Nephron progenitor cell (in vitro differentiated cells): ENCODE data around the gene NLRC5.

Experiments
- DNase-seq: peaks from one replicate; pipeline ENCODE4 v3.0.0; 2021
- H3K27ac Mint-ChIP-seq: 2 replicates; pipeline ENCODE4 v1.8.0; 2021; ENCODE audit warnings: mild to moderate bottlenecking, moderate library complexity, mixed read lengths
- H3K27me3 Mint-ChIP-seq: 2 replicates; pipeline ENCODE4 v1.8.0; 2021; ENCODE audit warnings: mild to moderate bottlenecking, low read depth, mixed read lengths; ENCODE audit not compliant: poor library complexity
- H3K36me3 Mint-ChIP-seq: 2 replicates; pipeline ENCODE4 v1.8.0; 2021; ENCODE audit warnings: low read depth, mixed read lengths
- H3K4me1 Mint-ChIP-seq: 2 replicates; pipeline ENCODE4 v1.8.0; 2021; ENCODE audit warnings: mixed read lengths
- H3K4me3 Mint-ChIP-seq: 2 replicates; pipeline ENCODE4 v1.8.0; 2021; ENCODE audit warnings: mild to moderate bottlenecking, moderate library complexity, mixed read lengths
- H3K9me3 Mint-ChIP-seq: 2 replicates; pipeline ENCODE4 v1.8.0; 2021; ENCODE audit warnings: mild to moderate bottlenecking, moderate library complexity, mixed read lengths
- TF ChIP-seq, protein P1 (sequence below): fragments of 200-600 bp; sonication (generic); IDR thresholded peaks from 2 replicates; pipeline ENCODE4 v1.5.0; 2021; ENCODE audit warnings: antibody characterized with exemption

The NLRC5 gene

GRCh38 chr16:56988948-56989945 is at the start of gene NLRC5:
TSS of gene NLRC5 (plus strand) at chr16:56989557. CDS start at chr16:57020713, 31,156 bp downstream.
- DNase-seq: peak; percentile 69
- TF ChIP-seq, protein P1, sequence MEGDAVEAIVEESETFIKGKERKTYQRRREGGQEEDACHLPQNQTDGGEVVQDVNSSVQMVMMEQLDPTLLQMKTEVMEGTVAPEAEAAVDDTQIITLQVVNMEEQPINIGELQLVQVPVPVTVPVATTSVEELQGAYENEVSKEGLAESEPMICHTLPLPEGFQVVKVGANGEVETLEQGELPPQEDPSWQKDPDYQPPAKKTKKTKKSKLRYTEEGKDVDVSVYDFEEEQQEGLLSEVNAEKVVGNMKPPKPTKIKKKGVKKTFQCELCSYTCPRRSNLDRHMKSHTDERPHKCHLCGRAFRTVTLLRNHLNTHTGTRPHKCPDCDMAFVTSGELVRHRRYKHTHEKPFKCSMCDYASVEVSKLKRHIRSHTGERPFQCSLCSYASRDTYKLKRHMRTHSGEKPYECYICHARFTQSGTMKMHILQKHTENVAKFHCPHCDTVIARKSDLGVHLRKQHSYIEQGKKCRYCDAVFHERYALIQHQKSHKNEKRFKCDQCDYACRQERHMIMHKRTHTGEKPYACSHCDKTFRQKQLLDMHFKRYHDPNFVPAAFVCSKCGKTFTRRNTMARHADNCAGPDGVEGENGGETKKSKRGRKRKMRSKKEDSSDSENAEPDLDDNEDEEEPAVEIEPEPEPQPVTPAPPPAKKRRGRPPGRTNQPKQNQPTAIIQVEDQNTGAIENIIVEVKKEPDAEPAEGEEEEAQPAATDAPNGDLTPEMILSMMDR: no peak
- no peaks in the 10 kb centered on the region for H3K36me3 Mint-ChIP-seq
- H3K27me3 Mint-ChIP-seq: peaks cover 77% of the 10 kb centered on the region
- H3K4me1 Mint-ChIP-seq: peaks cover 12% of the 10 kb centered on the region
- no peak within 1 kb of the TSS for H3K27ac Mint-ChIP-seq
- peak within 1 kb of the TSS; percentile 83 for H3K4me3 Mint-ChIP-seq
- no peaks in the 10 kb centered on the region for H3K9me3 Mint-ChIP-seq

DNA sequence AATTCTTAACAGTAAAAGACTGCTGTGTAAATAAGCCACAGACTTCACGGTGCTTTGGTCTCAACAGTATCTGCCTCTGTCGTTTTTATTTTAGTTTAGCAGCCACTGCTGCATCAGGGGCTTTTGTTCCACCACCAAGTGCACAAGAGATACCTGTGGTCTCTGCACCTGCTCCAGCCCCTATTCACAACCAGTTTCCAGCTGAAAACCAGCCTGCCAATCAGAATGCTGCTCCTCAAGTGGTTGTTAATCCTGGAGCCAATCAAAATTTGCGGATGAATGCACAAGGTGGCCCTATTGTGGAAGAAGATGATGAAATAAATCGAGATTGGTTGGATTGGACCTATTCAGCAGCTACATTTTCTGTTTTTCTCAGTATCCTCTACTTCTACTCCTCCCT is 49.6 kb upstream of the NLRC5 start:
- peaks cover 79% of the 10 kb centered on the region for H3K36me3 Mint-ChIP-seq
- TF ChIP-seq, protein P1: no peak

DNA sequence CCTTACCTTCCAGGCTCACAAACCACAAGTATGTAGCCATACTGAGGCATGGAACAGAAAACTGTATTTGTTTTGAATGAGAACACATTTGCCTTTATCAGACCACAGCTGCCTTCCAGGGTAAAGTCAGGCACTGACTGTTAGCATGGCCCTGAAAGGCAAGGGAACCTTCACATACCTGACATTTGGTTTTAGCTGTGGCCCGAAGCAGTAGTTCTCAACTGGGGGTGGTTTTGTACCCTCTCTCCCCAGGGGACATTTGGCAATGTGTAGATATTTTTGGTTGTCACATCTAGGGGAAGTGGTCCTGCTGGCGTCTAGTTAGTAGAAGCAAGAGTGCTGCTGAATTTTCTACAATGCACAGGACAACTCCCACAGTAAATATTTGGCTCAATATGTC is 48.3 kb upstream of the NLRC5 start:
- no peak overlapping the region for H3K4me3 Mint-ChIP-seq
- peaks cover 71% of the 10 kb centered on the region for H3K36me3 Mint-ChIP-seq
- H3K9me3 Mint-ChIP-seq: no peaks in the 10 kb centered on the region
- TF ChIP-seq, protein P1: no peak
- no peak overlapping the region for H3K27ac Mint-ChIP-seq
- DNase-seq: no peak
- no peaks in the 10 kb centered on the region for H3K27me3 Mint-ChIP-seq
- peaks cover 5% of the 10 kb centered on the region for H3K4me1 Mint-ChIP-seq

More for the DNA sequence above, 49.6 kb upstream of the NLRC5 start:
- peaks cover 11% of the 10 kb centered on the region for H3K4me1 Mint-ChIP-seq
- no peak overlapping the region for H3K4me3 Mint-ChIP-seq
- H3K9me3 Mint-ChIP-seq: no peaks in the 10 kb centered on the region
- DNase-seq: no peak
- H3K27ac Mint-ChIP-seq: no peak overlapping the region
- H3K27me3 Mint-ChIP-seq: no peaks in the 10 kb centered on the region

DNA sequence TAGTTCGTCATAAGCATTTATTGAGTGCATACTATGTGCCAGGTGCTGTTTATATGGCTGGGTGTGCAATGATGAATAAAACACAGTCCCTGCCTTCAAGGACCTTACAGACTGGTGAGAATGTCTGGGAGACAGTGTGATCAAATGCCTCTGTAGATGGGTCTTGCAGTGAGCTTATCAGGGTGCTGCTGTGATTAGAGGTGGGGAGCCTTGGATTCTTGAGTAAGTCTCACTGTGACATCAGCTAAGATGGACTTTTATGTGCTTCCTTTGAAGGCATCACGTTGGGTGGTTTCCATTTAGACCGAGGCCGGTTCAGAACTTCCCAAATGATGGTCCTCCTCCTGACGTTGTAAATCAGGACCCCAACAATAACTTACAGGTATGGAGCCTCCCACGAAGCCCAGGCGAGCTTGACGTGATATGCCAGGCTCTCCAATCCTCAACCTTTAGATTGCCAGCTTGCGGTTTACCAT is 47.5 kb upstream of the NLRC5 start:
- Mint-ChIP-seq H3K4me1 (peaks cover 9% of the 10 kb centered on the region), H3K36me3 (peaks cover 63% of the 10 kb centered on the region), H3K4me3 (no peak overlapping the region), H3K9me3 (no peaks in the 10 kb centered on the region), H3K27ac (no peak overlapping the region), H3K27me3 (no peaks in the 10 kb centered on the region)
- DNase-seq: no peak
- TF ChIP-seq, protein P1: no peak

DNA sequence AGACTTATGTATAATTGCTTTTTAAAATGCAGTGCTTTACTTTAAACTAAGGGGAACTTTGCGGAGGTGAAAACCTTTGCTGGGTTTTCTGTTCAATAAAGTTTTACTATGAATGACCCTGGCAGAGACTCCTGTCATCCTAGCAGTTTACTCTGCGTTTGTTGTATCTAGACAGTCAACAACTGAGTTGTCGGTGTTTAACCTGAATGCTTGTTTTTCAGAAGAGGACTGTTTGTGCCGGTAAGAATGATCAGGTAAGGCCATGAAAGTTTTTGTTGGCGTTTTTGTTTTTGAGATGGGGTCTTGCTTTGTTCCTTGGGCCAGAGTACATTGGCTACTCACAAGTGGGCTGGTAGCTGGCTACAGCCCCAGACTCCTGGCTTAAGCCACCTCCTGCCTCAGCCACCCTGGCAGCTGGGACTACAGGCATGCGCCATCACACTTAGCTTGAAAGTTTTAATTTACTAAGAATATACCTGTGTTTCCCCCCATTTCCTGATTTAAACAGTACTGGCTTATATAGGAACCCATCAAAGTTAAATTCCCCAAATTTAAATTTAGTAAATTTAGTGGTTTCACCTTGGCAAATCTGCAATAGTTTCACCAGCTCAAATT is 45.5 kb upstream of the NLRC5 start:
- H3K4me1 Mint-ChIP-seq: peaks cover 18% of the 10 kb centered on the region
- DNase-seq: no peak
- TF ChIP-seq, protein P1: no peak
- H3K4me3 Mint-ChIP-seq: no peak overlapping the region
- peaks cover 44% of the 10 kb centered on the region for H3K36me3 Mint-ChIP-seq
- H3K27me3 Mint-ChIP-seq: no peaks in the 10 kb centered on the region
- no peak overlapping the region for H3K27ac Mint-ChIP-seq
- H3K9me3 Mint-ChIP-seq: no peaks in the 10 kb centered on the region
